KMS-11 (cell line): ENCODE data around the gene IQGAP2.

Experiments
- H2AFZ ChIP-seq: fragments of 200-600 bp; sonication (generic); 2 replicates; pipeline ENCODE4 v1.6.1; 2016; ENCODE audit warnings: antibody characterized with exemption, mixed run types, low read depth
- H3K27ac ChIP-seq: fragments of 200-600 bp; sonication (generic); 2 replicates; pipeline ENCODE4 v1.6.1; 2016; ENCODE audit warnings: mild to moderate bottlenecking, mixed run types
- H3K27me3 ChIP-seq: fragments of 200-600 bp; sonication (generic); 2 replicates; pipeline ENCODE4 v1.6.1; 2017; ENCODE audit warnings: mild to moderate bottlenecking, low read depth, mixed run types, moderate library complexity; ENCODE audit not compliant: insufficient read depth
- H3K36me3 ChIP-seq: fragments of 200-600 bp; sonication (generic); 2 replicates; pipeline ENCODE4 v1.6.1; 2017; ENCODE audit warnings: mild to moderate bottlenecking, mixed run types; ENCODE audit not compliant: insufficient read depth
- H3K4me1 ChIP-seq: fragments of 200-600 bp; sonication (generic); 2 replicates; pipeline ENCODE4 v1.6.1; 2016; ENCODE audit warnings: mild to moderate bottlenecking, low read depth, mixed run types; ENCODE audit not compliant: poor library complexity, severe bottlenecking
- H3K4me2 ChIP-seq: fragments of 200-600 bp; sonication (generic); 2 replicates; pipeline ENCODE4 v1.7.0; 2016; ENCODE audit warnings: mild to moderate bottlenecking, mixed run types
- H3K4me3 ChIP-seq: fragments of 200-600 bp; sonication (generic); IDR thresholded peaks from 2 replicates; pipeline ENCODE4 v1.6.1; 2017; ENCODE audit warnings: low read depth, low read length, mixed read lengths; ENCODE audit not compliant: insufficient read depth
- H3K79me2 ChIP-seq: fragments of 200-600 bp; sonication (generic); 2 replicates; pipeline ENCODE4 v1.6.1; 2016; ENCODE audit warnings: low read depth, mixed run types; ENCODE audit not compliant: insufficient read depth
- H3K9ac ChIP-seq: fragments of 200-600 bp; sonication (generic); 2 replicates; pipeline ENCODE4 v1.6.1; 2016; ENCODE audit warnings: mild to moderate bottlenecking, mixed run types
- H4K20me1 ChIP-seq: fragments of 200-600 bp; sonication (generic); 2 replicates; pipeline ENCODE4 v1.6.1; 2016; ENCODE audit warnings: mild to moderate bottlenecking, mixed run types; ENCODE audit not compliant: insufficient read depth
- CTCF ChIP-seq: fragments of 200-600 bp; sonication (generic); conservative IDR thresholded peaks from 2 replicates; pipeline ENCODE4 v1.6.1; 2017; ENCODE audit warnings: low read depth, mild to moderate bottlenecking, antibody characterized with exemption, low read length, moderate library complexity, mixed read lengths

IQGAP2 gene

GRCh38 chr5:76522103-76522935 is 119.2 kb downstream of the IQGAP2 start:
- H3K4me2 ChIP-seq, result no peak overlapping the region
- peaks cover 8% of the 10 kb centered on the region; the same call in 1 of the 2 replicates for H4K20me1 ChIP-seq
- TF ChIP-seq CTCF, result no peak
- no peaks in the 10 kb centered on the region for H3K36me3 ChIP-seq
- H3K4me1 ChIP-seq, result peaks cover 38% of the 10 kb centered on the region
- no peak overlapping the region for H3K4me3 ChIP-seq
- H2AFZ ChIP-seq, result no peak overlapping the region
- no peak overlapping the region for H3K9ac ChIP-seq
- H3K27ac ChIP-seq, result no peak overlapping the region
- H3K79me2 ChIP-seq, result peaks cover 71% of the 10 kb centered on the region
- H3K27me3 ChIP-seq, result no peaks in the 10 kb centered on the region

- Histone ChIP-seq H2AFZ (no peak overlapping the region), H3K36me3 (no peaks in the 10 kb centered on the region), H3K27ac (no peak overlapping the region), H3K9ac (no peak overlapping the region), H3K79me2 (peaks cover 84% of the 10 kb centered on the region), H4K20me1 (peaks cover 17% of the 10 kb centered on the region; the same call in 1 of the 2 replicates), H3K4me1 (peaks cover 58% of the 10 kb centered on the region), H3K4me2 (no peak overlapping the region; the same call in 1 of the 2 replicates), H3K4me3 (no peak overlapping the region), H3K27me3 (no peaks in the 10 kb centered on the region)
- TF ChIP-seq CTCF, result no peak
These were observed 121.2 kb downstream of the IQGAP2 start for GRCh38 chr5:76524101-76524835.

GRCh38 chr5:76524868-76525267 is 121.8 kb downstream of the IQGAP2 start:
- H3K4me1 ChIP-seq, result peaks cover 64% of the 10 kb centered on the region
- peaks cover 78% of the 10 kb centered on the region for H3K79me2 ChIP-seq

GRCh38 chr5:76525956-76526355 is 122.9 kb downstream of the IQGAP2 start:
- Histone ChIP-seq H3K4me3 (no peak overlapping the region), H3K4me2 (no peak overlapping the region), H4K20me1 (peaks cover 17% of the 10 kb centered on the region; the same call in 1 of the 2 replicates), H3K79me2 (peaks cover 77% of the 10 kb centered on the region), H3K27me3 (no peaks in the 10 kb centered on the region), H3K36me3 (no peaks in the 10 kb centered on the region), H3K27ac (no peak overlapping the region), H2AFZ (no peak overlapping the region), H3K4me1 (peaks cover 71% of the 10 kb centered on the region), H3K9ac (no peak overlapping the region)
- TF ChIP-seq CTCF, result no peak

More at GRCh38 chr5:76524868-76525267, 121.8 kb downstream of the IQGAP2 start:
- Histone ChIP-seq H3K9ac (no peak overlapping the region), H3K36me3 (no peaks in the 10 kb centered on the region), H3K27me3 (no peaks in the 10 kb centered on the region), H3K4me3 (no peak overlapping the region), H2AFZ (no peak overlapping the region), H4K20me1 (peaks cover 17% of the 10 kb centered on the region; the same call in 1 of the 2 replicates), H3K27ac (no peak overlapping the region), H3K4me2 (no peak overlapping the region; the same call in 1 of the 2 replicates)
- no peak for TF ChIP-seq CTCF
